ENCODE data around the gene GOLGA6A.

The GOLGA6A gene

GRCh38 chr15:74050127-74050526 is 32.2 kb downstream of the GOLGA6A start:
- Histone ChIP-seq H3K27me3 (ENCODE audit: insufficient read depth, low read length) (peaks cover 6% of the 10 kb centered on the region), H3K9ac (ENCODE audit: low read depth, low read length) (no peak overlapping the region), H3K27ac (ENCODE audit: low read depth, low read length) (no peak overlapping the region), H3K4me1 (ENCODE audit: insufficient read depth, low read length) (peaks cover 4% of the 10 kb centered on the region; the same call in 1 of the 2 replicates), H3K36me3 (ENCODE audit: insufficient read depth, low read length) (no peaks in the 10 kb centered on the region), H3K4me3 (ENCODE audit: low read length) (no peak overlapping the region), H3K9me3 (ENCODE audit: insufficient read depth, low read depth, low read length) (no peaks in the 10 kb centered on the region)
- WGBS, result 83% methylated on average over 5 of the region's 5 CpGs

- Histone ChIP-seq H3K27me3 (ENCODE audit: insufficient read depth, low read length) (no peaks in the 10 kb centered on the region), H3K36me3 (ENCODE audit: insufficient read depth, low read length) (no peaks in the 10 kb centered on the region), H3K27ac (ENCODE audit: low read depth, low read length) (no peak overlapping the region), H3K4me1 (ENCODE audit: insufficient read depth, low read length) (no peaks in the 10 kb centered on the region), H3K4me3 (ENCODE audit: low read length) (no peak overlapping the region), H3K9ac (ENCODE audit: low read depth, low read length) (no peak overlapping the region), H3K9me3 (ENCODE audit: insufficient read depth, low read depth, low read length) (no peaks in the 10 kb centered on the region)
- 86% methylated on average over 7 of the region's 7 CpGs for WGBS
These were observed 36.1 kb downstream of the GOLGA6A start for GRCh38 chr15:74046275-74046674.

GRCh38 chr15:74045636-74046274 is 36.6 kb downstream of the GOLGA6A start:
- WGBS, result 86% methylated on average over 7 of the region's 7 CpGs
- H3K9ac ChIP-seq (ENCODE audit: low read depth, low read length), result no peak overlapping the region
- H3K36me3 ChIP-seq (ENCODE audit: insufficient read depth, low read length), result no peaks in the 10 kb centered on the region
- no peak overlapping the region for H3K4me3 ChIP-seq (ENCODE audit: low read length)
- no peaks in the 10 kb centered on the region for H3K27me3 ChIP-seq (ENCODE audit: insufficient read depth, low read length)
- H3K27ac ChIP-seq (ENCODE audit: low read depth, low read length), result no peak overlapping the region
- H3K4me1 ChIP-seq (ENCODE audit: insufficient read depth, low read length), result no peaks in the 10 kb centered on the region
- H3K9me3 ChIP-seq (ENCODE audit: insufficient read depth, low read depth, low read length), result no peaks in the 10 kb centered on the region

DNA sequence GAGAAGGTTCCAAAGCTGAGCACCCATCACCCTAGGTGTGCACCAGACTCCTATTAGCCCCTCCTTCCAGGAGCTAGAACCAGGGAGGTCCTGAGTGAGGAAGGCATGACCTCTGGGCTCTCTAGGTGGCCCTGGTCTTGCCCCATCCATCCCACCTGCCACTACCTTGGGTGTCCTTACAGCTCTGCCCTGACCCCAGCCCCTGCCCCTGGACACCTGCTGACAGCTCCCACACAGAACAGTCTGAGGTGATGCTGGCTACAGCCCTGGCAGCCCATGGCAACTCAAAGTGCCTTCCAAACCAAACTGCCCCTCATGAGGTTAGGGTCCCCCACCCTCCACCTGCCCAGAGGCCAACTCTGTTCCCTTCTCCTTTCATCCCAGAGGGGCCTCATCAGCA is 37.2 kb downstream of the GOLGA6A start:
- peaks cover 3% of the 10 kb centered on the region; the same call in 1 of the 2 replicates for H3K4me1 ChIP-seq (ENCODE audit: insufficient read depth, low read length)
- no peaks in the 10 kb centered on the region for H3K27me3 ChIP-seq (ENCODE audit: insufficient read depth, low read length)
- no peaks in the 10 kb centered on the region for H3K36me3 ChIP-seq (ENCODE audit: insufficient read depth, low read length)
- H3K4me3 ChIP-seq (ENCODE audit: low read length), result no peak overlapping the region
- no peak overlapping the region for H3K9ac ChIP-seq (ENCODE audit: low read depth, low read length)
- H3K9me3 ChIP-seq (ENCODE audit: insufficient read depth, low read depth, low read length), result no peaks in the 10 kb centered on the region
- no peak overlapping the region for H3K27ac ChIP-seq (ENCODE audit: low read depth, low read length)

DNA sequence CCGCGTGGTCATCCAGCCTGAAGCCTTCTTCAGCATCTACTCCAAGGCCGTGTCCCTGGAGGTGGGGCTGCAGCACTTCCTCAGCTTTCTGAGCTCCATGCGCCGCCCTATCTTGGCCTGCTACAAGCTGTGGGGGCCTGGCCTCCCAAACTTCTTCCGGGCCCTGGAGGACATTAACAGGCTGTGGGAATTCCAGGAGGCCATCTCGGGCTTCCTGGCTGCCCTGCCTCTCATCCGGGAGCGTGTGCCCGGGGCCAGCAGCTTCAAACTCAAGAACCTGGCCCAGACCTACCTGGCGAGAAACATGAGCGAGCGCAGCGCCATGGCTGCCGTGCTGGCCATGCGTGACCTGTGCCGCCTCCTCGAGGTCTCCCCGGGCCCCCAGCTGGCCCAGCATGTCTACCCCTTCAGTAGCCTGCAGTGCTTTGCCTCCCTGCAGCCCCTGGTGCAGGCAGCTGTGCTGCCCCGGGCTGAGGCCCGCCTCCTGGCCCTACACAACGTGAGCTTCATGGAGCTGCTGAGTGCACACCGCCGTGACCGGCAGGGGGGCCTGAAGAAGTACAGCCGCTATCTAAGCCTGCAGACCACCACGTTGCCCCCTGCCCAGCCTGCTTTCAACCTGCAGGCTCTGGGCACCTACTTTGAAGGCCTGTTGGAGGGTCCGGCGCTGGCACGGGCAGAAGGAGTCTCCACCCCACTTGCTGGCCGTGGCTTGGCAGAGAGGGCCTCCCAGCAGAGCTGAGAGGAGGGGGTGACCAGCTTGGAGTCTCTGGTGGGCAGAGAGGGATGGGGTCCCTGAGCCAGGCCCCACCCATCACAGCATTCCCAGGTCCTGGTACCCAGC is 37.9 kb downstream of the GOLGA6A start:
- H3K4me3 ChIP-seq (ENCODE audit: low read length), result no peak overlapping the region
- H3K27ac ChIP-seq (ENCODE audit: low read depth, low read length), result no peak overlapping the region
- H3K9ac ChIP-seq (ENCODE audit: low read depth, low read length), result no peak overlapping the region
- no peaks in the 10 kb centered on the region for H3K9me3 ChIP-seq (ENCODE audit: insufficient read depth, low read depth, low read length)
- H3K27me3 ChIP-seq (ENCODE audit: insufficient read depth, low read length), result no peaks in the 10 kb centered on the region
- H3K36me3 ChIP-seq (ENCODE audit: insufficient read depth, low read length), result no peaks in the 10 kb centered on the region
- H3K4me1 ChIP-seq (ENCODE audit: insufficient read depth, low read length), result peaks cover 3% of the 10 kb centered on the region; the same call in 1 of the 2 replicates
- 94% methylated on average over 31 of the region's 31 CpGs for WGBS

- no peaks in the 10 kb centered on the region for H3K27me3 ChIP-seq (ENCODE audit: insufficient read depth, low read length)
- H3K36me3 ChIP-seq (ENCODE audit: insufficient read depth, low read length), result no peaks in the 10 kb centered on the region
- H3K9ac ChIP-seq (ENCODE audit: low read depth, low read length), result no peak overlapping the region
- WGBS, result 82% methylated on average over 7 of the region's 7 CpGs
- H3K4me1 ChIP-seq (ENCODE audit: insufficient read depth, low read length), result peaks cover 3% of the 10 kb centered on the region; the same call in 1 of the 2 replicates
- no peak overlapping the region for H3K27ac ChIP-seq (ENCODE audit: low read depth, low read length)
- no peak overlapping the region for H3K4me3 ChIP-seq (ENCODE audit: low read length)
- no peaks in the 10 kb centered on the region for H3K9me3 ChIP-seq (ENCODE audit: insufficient read depth, low read depth, low read length)
These were observed 38.7 kb downstream of the GOLGA6A start for GRCh38 chr15:74043425-74044266.

- Histone ChIP-seq H3K9me3 (ENCODE audit: insufficient read depth, low read depth, low read length) (no peaks in the 10 kb centered on the region), H3K27ac (ENCODE audit: low read depth, low read length) (no peak overlapping the region), H3K4me1 (ENCODE audit: insufficient read depth, low read length) (peaks cover 3% of the 10 kb centered on the region; the same call in 1 of the 2 replicates), H3K27me3 (ENCODE audit: insufficient read depth, low read length) (no peaks in the 10 kb centered on the region), H3K36me3 (ENCODE audit: insufficient read depth, low read length) (no peaks in the 10 kb centered on the region), H3K4me3 (ENCODE audit: low read length) (no peak overlapping the region), H3K9ac (ENCODE audit: low read depth, low read length) (no peak overlapping the region)
- 92% methylated on average over 11 of the region's 11 CpGs for WGBS
These were observed 39.5 kb downstream of the GOLGA6A start for GRCh38 chr15:74042603-74043424.

GRCh38 chr15:74041777-74042435 is 40.4 kb downstream of the GOLGA6A start:
- Histone ChIP-seq H3K36me3 (ENCODE audit: insufficient read depth, low read length) (no peaks in the 10 kb centered on the region), H3K4me1 (ENCODE audit: insufficient read depth, low read length) (peaks cover 3% of the 10 kb centered on the region), H3K9ac (ENCODE audit: low read depth, low read length) (no peak overlapping the region), H3K4me3 (ENCODE audit: low read length) (no peak overlapping the region), H3K9me3 (ENCODE audit: insufficient read depth, low read depth, low read length) (no peaks in the 10 kb centered on the region), H3K27ac (ENCODE audit: low read depth, low read length) (no peak overlapping the region), H3K27me3 (ENCODE audit: insufficient read depth, low read length) (no peaks in the 10 kb centered on the region)
- WGBS, result 95% methylated on average over 8 of the region's 8 CpGs

DNA sequence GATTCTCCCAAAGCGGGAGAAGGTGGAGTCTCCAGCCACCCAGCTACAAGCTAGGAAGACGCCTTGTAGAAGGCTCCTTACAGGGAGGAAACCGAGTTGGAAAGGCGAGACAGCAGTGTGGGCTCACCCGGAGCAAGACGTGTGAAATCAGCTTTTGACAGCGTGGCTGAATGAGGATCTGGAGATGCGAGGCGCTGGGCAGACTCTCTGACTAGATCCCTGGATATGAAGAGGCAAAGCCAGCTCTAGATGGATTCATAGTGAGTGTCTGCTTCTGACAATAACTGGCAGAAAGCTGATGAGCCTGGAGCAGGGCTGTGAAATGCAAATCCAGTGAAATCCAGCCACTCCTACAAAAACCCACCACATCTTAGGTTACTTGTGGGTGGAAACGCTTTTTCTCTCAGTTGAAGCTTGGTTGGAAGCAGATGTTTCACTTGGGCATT is 41.0 kb downstream of the GOLGA6A start:
- Histone ChIP-seq H3K36me3 (ENCODE audit: insufficient read depth, low read length) (no peaks in the 10 kb centered on the region), H3K4me3 (ENCODE audit: low read length) (no peak overlapping the region), H3K4me1 (ENCODE audit: insufficient read depth, low read length) (peaks cover 3% of the 10 kb centered on the region), H3K9me3 (ENCODE audit: insufficient read depth, low read depth, low read length) (no peaks in the 10 kb centered on the region), H3K27ac (ENCODE audit: low read depth, low read length) (no peak overlapping the region), H3K27me3 (ENCODE audit: insufficient read depth, low read length) (no peaks in the 10 kb centered on the region), H3K9ac (ENCODE audit: low read depth, low read length) (no peak overlapping the region)
- WGBS, result 89% methylated on average over 10 of the region's 10 CpGs
